Muscle of leg (tissue), 11 donors: ENCODE measurements around the gene CAMK2A. TPM values are rescaled to one million over a fixed set of nuclear protein-coding genes. Genes with fewer than 3 reads are reported as not detected.
"Not testable (repeated sequence)": the region's sequence is repeated elsewhere in the genome, so short reads cannot be mapped to it uniquely, and the experiment has no call there.

ENCODE experiments used
- DNase-seq: peaks from one replicate; pipeline ENCODE4 v3.0.0; 2013
- H3K27ac ChIP-seq: one replicate; pipeline ENCODE4 v1.5.1; 2013; ENCODE audit warnings: mild to moderate bottlenecking, low read length, control low read depth
- H3K27me3 ChIP-seq: one replicate; pipeline ENCODE4 v1.6.1; 2013; ENCODE audit warnings: low read length; ENCODE audit not compliant: control insufficient read depth, insufficient read depth
- H3K36me3 ChIP-seq: one replicate; pipeline ENCODE4 v1.6.1; 2013; ENCODE audit warnings: low read length; ENCODE audit not compliant: control insufficient read depth, insufficient read depth
- H3K4me1 ChIP-seq: one replicate; pipeline ENCODE4 v1.6.1; 2013; ENCODE audit warnings: low read length; ENCODE audit not compliant: control insufficient read depth, insufficient read depth
- H3K4me3 ChIP-seq: one replicate; pipeline ENCODE4 v1.5.1; 2013; ENCODE audit warnings: low read length, control low read depth
- H3K9me3 ChIP-seq: replicated peaks from 2 replicates; pipeline ENCODE4 v1.6.1; 2013; ENCODE audit warnings: low read depth, low read length; ENCODE audit not compliant: control insufficient read depth
- WGBS: methylation state at CpG from one replicate; pipeline ENCODE4 v1.1.5; 2013; ENCODE audit warnings: missing lambda C conversion rate; ENCODE audit not compliant: insufficient coverage; 5-methylcytosine and 5-hydroxymethylcytosine counted together
- polyA plus RNA-seq, 8 donors: library from polyadenylated mRNA; unstranded; fragments of 120-200 nt; gene quantifications; one replicate each; pipeline versions ENCODE4 v1.2.1 to v1.2.3, GENCODE V29; 2013; ENCODE audit warnings: inconsistent platforms in 1 of 8, low replicate concordance in 1 of 8; ENCODE audit not compliant: insufficient read length in 8 of 8, insufficient read depth in 1 of 8
- total RNA-seq: library from RNA; stranded (reverse); fragments of 120-200 nt; gene quantifications from one replicate; pipeline ENCODE4 v1.2.4, GENCODE V29; 2013

CAMK2A gene
- total and polyA plus RNA-seq, 9 donors: 38.5 to 79.9 (median 58.4) TPM

DNA sequence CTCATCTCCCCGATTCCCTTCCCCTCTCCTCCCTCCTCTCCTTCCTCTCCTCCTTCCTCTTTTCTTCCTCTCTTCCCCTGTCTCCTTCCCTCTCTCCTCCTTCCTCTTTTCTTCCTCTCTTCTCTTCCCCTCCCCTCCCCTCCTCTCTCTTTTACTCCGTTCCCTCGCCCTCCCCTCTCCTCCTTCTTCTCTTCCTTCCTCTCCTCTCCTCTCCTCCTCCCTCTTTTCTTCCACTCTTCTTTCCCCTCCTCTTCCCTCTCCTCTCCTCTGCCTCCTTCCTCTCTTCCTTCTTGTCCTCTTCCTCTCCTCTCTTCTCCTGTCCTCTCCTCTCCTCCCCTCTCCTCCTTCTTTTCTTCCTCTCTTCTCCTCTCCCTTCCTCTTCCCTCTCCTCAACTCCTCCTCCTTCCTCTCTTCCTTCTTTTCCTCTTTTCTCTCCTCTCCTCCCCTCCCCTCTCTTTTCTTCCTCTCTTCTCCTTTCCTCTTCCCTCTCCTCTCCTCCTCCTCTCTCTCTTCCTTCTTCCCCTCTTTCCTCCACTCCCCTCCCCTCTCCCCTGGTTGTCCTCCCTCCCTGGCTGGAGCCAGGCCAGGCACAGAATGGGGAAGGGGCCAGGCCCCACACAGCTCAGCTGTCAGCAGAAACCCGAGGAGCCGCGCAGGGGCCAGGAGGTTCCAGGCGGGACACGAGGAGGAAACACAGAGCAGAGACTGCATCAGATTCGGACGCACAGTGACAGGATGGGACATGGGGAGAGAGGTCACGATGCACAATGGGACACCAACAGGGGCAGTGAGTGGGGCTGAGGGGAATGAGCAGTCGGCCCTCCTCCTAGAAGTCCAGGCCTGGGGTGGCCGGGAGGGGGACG lies 48.0 kb downstream of the CAMK2A start:
- Histone ChIP-seq H3K9me3 (no peaks in the 10 kb centered on the region), H3K27ac (peak overlapping the region; percentile 31), H3K4me3 (no peak overlapping the region), H3K27me3 (peaks cover 2% of the 10 kb centered on the region), H3K4me1 (peaks cover 47% of the 10 kb centered on the region), H3K36me3 (peaks cover 3% of the 10 kb centered on the region)
- peak; percentile 59 for DNase-seq
- WGBS: 27% methylated on average over 11 of the region's 14 CpGs

DNA sequence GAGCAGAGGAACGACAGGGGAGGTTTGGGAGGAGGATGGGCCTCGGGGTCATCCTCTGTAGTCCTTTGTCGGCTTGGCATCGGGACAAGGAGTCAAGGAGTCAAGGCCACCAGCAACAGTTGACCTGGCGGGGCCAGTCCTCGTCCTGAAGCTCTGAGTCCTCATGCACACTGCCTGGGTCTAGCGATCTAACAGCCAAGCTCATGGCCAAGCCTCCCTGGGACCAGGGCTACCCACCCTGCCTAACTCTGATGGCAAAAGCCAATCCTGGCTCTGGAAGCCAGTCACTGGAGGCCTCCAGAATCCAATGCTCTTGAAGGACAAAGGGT lies 49.8 kb downstream of the CAMK2A start:
- WGBS: 91% methylated on average over 7 of the region's 7 CpGs
- DNase-seq: no peak
- H3K27ac ChIP-seq: no peak overlapping the region
- H3K4me3 ChIP-seq: no peak overlapping the region
- H3K9me3 ChIP-seq: no peaks in the 10 kb centered on the region
- H3K4me1 ChIP-seq: peaks cover 37% of the 10 kb centered on the region
- peaks cover 3% of the 10 kb centered on the region for H3K36me3 ChIP-seq
- peaks cover 2% of the 10 kb centered on the region for H3K27me3 ChIP-seq

DNA sequence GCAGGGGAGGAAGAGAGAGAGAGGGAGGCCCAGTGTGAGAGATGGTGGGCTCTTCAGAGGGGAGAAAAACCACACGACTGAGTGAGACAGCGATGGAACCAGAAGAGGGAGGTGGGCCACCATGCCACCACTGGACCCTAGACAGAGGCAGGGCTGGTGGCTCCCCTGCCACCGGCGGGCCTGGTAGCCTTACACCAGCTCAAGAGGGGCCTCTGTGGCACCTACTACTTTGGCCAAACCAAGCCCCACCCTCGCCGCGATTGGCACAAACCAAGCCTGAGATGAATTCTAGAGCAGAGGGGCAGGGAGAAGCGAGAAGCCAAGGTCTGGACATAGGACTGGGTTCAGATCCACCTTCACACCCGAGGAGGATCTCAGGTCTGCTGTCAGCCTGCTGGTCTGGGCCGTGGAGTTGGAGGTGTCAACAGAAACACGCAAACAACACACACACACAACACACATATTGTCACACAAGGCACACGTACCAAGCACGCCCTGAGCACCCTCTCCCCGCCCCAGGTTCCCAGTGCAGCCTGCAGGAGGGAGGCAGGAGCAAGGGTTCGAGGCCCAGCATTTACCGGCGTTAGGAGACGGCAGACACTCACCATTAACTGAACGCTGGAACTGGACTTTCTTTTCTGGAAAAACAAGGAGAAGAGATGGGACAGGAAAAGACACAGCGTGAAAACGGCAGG lies 50.3 kb downstream of the CAMK2A start:
- Histone ChIP-seq H3K36me3 (peaks cover 3% of the 10 kb centered on the region), H3K4me1 (peaks cover 32% of the 10 kb centered on the region), H3K9me3 (no peaks in the 10 kb centered on the region), H3K27me3 (peaks cover 2% of the 10 kb centered on the region), H3K27ac (no peak overlapping the region), H3K4me3 (no peak overlapping the region)
- 86% methylated on average over 14 of the region's 21 CpGs for WGBS
- DNase-seq: no peak

DNA sequence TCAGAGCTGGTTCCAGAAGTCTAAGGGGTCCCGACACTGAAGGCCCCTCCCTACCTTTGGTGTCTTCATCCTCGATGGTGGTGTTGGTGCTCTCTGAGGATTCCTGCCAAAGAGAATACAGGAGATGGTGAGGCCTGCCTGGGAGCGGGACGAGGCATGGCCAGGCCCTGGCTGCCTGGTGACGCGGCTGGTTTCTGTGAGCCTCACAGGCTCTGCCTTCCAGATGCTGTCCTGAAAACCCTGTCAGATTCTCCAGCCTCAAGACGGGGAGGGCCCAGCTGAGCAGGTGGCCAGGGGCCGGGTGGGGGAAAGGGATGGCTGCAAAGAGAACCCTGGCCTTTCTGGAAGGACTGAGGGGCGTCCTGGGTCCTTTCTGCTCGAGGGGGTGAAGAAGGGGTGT lies 50.9 kb downstream of the CAMK2A start:
- Histone ChIP-seq H3K27ac (no peak overlapping the region), H3K27me3 (peaks cover 2% of the 10 kb centered on the region), H3K4me3 (no peak overlapping the region), H3K9me3 (no peaks in the 10 kb centered on the region), H3K36me3 (peaks cover 3% of the 10 kb centered on the region), H3K4me1 (peaks cover 30% of the 10 kb centered on the region)
- no peak for DNase-seq
- 76% methylated on average over 8 of the region's 10 CpGs for WGBS

DNA sequence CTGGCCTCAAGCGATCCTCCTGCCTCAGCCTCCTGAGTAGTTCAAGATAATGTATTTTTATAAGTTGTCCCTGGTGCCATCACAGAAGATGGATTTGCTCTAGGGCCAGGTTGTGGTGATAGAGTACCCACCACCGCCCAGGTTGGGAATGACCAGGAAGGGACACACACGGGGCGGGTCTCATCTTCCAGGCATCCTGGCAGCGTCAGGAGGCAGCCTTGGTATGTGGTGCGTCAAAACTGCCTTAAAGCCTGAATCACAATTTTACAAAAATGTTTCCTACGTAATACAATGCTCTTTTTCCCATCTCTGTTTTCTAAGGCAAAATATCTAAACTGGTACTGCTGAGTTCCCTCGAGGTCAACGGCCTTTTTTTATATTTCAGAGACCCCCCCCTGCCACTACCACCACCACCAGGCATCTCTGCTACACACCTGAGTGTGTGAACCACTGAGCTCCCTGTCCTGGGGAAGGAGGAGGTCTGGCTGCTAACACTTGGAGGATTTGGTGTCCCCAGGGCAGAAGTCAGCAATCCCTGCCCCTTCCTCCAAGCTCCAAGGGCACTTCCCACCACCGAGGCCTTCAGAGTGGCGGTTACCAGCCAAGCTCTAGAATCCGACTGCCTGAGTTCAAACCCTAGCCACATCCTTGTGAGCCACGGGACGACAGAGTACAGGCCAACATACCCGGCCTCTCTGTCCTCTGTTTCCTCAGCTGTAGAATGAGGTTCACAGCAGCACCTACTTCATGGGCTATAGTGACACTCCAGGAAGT lies 52.4 kb downstream of the CAMK2A start:
- peaks cover 4% of the 10 kb centered on the region for H3K36me3 ChIP-seq
- 81% methylated on average over 11 of the region's 15 CpGs for WGBS
- peaks cover 18% of the 10 kb centered on the region for H3K4me1 ChIP-seq

DNA sequence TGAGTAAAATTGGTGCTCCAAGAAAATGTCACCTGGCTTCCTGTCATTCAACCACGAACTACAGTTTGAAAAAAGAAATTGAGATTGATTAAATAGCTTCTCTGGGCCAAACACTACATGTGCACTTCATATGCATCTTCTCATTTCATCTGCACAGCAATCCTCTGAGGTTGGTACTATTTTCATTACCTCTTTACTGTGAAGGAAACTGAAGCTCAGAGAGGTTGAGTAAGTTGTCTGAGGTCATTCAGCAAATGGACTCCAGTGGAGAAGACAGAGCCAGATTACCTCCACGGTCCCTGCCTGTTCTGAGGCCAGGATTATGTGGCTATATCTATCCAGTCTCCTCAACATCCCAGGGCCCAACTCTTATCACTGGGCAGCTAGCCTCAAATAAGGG lies 53.3 kb downstream of the CAMK2A start:
- Histone ChIP-seq H3K9me3 (no peaks in the 10 kb centered on the region), H3K36me3 (peaks cover 6% of the 10 kb centered on the region), H3K4me3 (no peak overlapping the region), H3K27ac (no peak overlapping the region), H3K27me3 (no peaks in the 10 kb centered on the region), H3K4me1 (peaks cover 11% of the 10 kb centered on the region)
- WGBS: no CpG with 5 or more reads among the region's 2 CpGs
- no peak for DNase-seq

More for the DNA sequence above, 52.4 kb downstream of the CAMK2A start:
- H3K27ac ChIP-seq: no peak overlapping the region
- no peaks in the 10 kb centered on the region for H3K27me3 ChIP-seq
- no peak for DNase-seq
- no peak overlapping the region for H3K4me3 ChIP-seq
- H3K9me3 ChIP-seq: no peaks in the 10 kb centered on the region

DNA sequence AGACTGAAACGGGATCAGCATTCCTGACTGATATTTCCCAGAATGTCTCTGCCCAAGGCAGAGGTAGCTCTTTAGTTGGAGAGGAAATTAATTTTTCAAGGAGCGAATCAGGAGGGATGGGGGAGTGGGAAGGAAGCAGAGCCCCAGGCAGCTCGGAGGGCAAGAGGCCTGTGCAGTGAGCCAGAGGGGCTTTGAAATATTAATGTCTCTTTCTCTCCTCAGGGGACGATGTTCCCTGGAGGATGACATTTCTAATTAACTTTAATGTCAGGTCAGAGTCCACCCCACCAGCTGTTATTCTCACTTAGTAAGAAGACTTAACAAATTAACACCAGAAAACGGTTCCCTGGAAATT lies 54.1 kb downstream of the CAMK2A start:
- Histone ChIP-seq H3K4me1 (peaks cover 4% of the 10 kb centered on the region), H3K27ac (no peak overlapping the region), H3K9me3 (no peaks in the 10 kb centered on the region), H3K36me3 (peaks cover 8% of the 10 kb centered on the region), H3K27me3 (no peaks in the 10 kb centered on the region), H3K4me3 (no peak overlapping the region)
- 43% methylated on average over 3 of the region's 5 CpGs for WGBS
- no peak for DNase-seq

DNA sequence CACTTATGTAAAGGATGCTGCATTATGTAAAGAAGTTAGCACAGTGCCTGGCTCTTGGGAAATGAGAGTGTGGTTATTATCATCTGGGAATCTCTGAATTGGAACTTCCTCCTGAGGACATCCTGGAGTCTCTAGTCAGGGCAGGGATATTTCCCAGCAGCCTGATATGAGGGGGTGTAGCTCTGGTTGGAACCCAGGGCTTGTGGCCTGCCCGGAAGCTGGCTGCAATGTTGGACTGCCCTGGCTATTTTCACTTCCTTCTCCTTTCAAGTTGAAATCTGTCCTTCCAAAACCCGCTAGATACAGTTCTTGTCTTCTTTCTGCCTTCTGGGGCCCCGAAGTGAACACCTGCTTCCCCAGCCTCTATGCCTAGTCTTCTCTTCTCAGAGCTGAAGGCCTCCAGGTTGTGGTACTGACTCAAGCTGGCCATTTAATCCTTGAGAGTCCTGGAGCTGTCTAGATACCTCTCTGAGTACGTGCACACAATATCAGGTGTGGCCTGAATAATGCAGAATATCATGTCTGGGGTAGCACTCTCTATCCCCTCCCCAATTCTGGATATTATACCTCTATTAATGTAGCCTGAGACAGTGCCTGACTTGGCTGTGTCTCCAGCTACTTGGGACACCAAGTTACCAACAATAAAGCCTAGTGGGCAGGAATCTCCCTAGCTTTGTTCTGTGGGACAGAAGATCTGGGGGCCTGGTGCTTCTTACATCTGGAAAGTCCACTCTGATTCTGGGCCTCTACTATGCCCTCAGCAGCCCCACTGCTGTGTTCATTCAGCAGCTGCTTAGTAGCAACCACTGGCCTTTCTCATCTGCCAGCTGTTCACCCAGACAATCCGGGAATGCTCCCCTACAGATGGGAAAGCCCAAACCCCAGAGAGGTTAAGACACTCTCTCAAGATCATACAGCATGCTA lies 54.7 kb downstream of the CAMK2A start:
- Histone ChIP-seq H3K27ac (no peak overlapping the region), H3K9me3 (no peaks in the 10 kb centered on the region), H3K4me3 (no peak overlapping the region), H3K4me1 (peaks cover 4% of the 10 kb centered on the region), H3K36me3 (peaks cover 4% of the 10 kb centered on the region), H3K27me3 (no peaks in the 10 kb centered on the region)
- 56% methylated on average over 4 of the region's 5 CpGs for WGBS
- peak; percentile 45 for DNase-seq

DNA sequence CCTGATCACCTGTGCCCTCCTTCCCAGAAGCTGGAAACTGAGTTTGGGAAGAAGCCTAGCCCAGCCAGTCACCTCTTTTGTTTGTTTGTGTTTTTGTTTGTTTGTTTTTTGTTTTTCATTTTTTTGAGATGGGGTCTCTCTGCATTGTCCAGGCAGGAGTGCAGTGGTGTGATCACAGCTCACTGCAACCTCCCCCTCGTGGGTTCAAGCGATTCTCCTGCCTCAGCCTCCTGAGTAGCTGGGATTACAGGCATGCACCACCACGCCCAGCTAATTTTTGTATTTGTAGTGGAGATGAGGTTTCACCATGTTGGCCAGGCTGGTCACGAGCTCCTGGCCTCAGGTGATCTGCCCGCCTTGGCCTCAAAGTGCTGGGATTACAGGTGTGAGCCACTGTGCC lies 55.9 kb downstream of the CAMK2A start:
- not testable (repeated sequence) for H3K36me3 ChIP-seq, H3K27me3 ChIP-seq, H3K9me3 ChIP-seq, DNase-seq, H3K4me3 ChIP-seq, H3K4me1 ChIP-seq, H3K27ac ChIP-seq
- 90% methylated on average over 5 of the region's 5 CpGs for WGBS
